HCT116 (cell line): ENCODE data around the gene COL4A1. TPM values are rescaled to one million over a fixed set of nuclear protein-coding genes. Genes with fewer than 3 reads are reported as not detected.

ENCODE experiments used
- ATAC-seq: fragments of 200-7000 bp; cut with Tn5 transposase; 2 replicates; pipeline ENCODE4 v1.9.1; 2020; ENCODE audit warnings: mild to moderate bottlenecking, moderate library complexity
- BruUV-seq: library from RNA; stranded (reverse); fragments of 400-500 nt; replicated peaks from 2 replicates; lab custom pipeline; 2021; lab: Mats Ljungman, UMichigan
- CTCF ChIA-PET: fragments of 300-600 bp; sonication (Branson Sonifier 250); formaldehyde crosslinking; loops from one replicate; lab custom pipeline; 2021; ENCODE audit warnings: antibody characterized with exemption; lab: Charles Lee
- POLR2A ChIA-PET: fragments of 300-600, 350-600 bp; sonication (Branson Sonifier 250); formaldehyde crosslinking; loops from one replicate; lab custom pipeline; 2021; ENCODE audit warnings: antibody characterized with exemption; lab: Charles Lee
- RAD21 ChIA-PET, 2 experiments: fragments of 300-600 bp; sonication (Branson Sonifier 250); formaldehyde crosslinking; loops; one replicate each; lab custom pipeline; 2023; ENCODE audit warnings: low total read pairs in 2 of 2; ENCODE audit not compliant: uncharacterized antibody in 2 of 2, unreplicated experiment in 2 of 2, low non-redundant PET in 1 of 2; lab: Charles Lee
- DNase-seq: peaks from one replicate; pipeline ENCODE4 v3.0.0-alpha.2; 2010; ENCODE audit warnings: low read depth, low spot score
- H2AFZ ChIP-seq: fragments of 200-600 bp; shearing (Covaris generic), sonication (generic); 2 replicates; pipeline ENCODE4 v1.6.1; 2017; ENCODE audit warnings: low read depth, mixed run types, mixed read lengths, antibody characterized with exemption, low read length; ENCODE audit not compliant: poor library complexity, severe bottlenecking
- H3K27ac ChIP-seq: 2 replicates; pipeline ENCODE4 v1.5.1; 2012; ENCODE audit warnings: low read depth, low read length
- H3K27me3 ChIP-seq: fragments of 200-600 bp; sonication (generic); 2 replicates; pipeline ENCODE4 v1.6.1; 2016; ENCODE audit warnings: mixed run types, low read length, mixed read lengths; ENCODE audit not compliant: insufficient read depth
- H3K36me3 ChIP-seq, 2 experiments: fragments of 200-500 bp in 1 of 2; fragments of 200-600 bp in 1 of 2; sonication (Bioruptor generic) in 1 of 2; sonication (generic) in 1 of 2; 2 replicates each; pipeline versions ENCODE4 v1.5.1 to v1.6.1; 2014 to 2016; ENCODE audit warnings: low read length in 2 of 2, inconsistent platforms in 1 of 2, mixed read lengths in 1 of 2, mixed run types in 1 of 2; ENCODE audit not compliant: insufficient read depth in 2 of 2, control insufficient read depth in 1 of 2
- H3K4me1 ChIP-seq, 2 experiments: fragments of 200-600 bp in 1 of 2; sonication (generic) in 1 of 2; 2 replicates each; pipeline versions ENCODE4 v1.5.1 to v1.6.1; 2012 to 2017; ENCODE audit warnings: low read length in 2 of 2, inconsistent platforms in 1 of 2, mild to moderate bottlenecking in 1 of 2, mixed read lengths in 1 of 2, mixed run types in 1 of 2, moderate library complexity in 1 of 2; ENCODE audit not compliant: insufficient read depth in 2 of 2, control insufficient read depth in 1 of 2
- H3K4me2 ChIP-seq: fragments of 200-600 bp; sonication (generic); 2 replicates; pipeline ENCODE4 v1.6.1; 2017; ENCODE audit warnings: mixed run types, low read length, mixed read lengths
- H3K4me3 ChIP-seq, 2 experiments: fragments of 200-600 bp in 1 of 2; sonication (generic) in 1 of 2; replicated peaks in 1 of 2; 2 replicates each; pipeline ENCODE4 v1.5.1; 2011 to 2016; ENCODE audit warnings: low read length in 2 of 2, control low read depth in 1 of 2, low read depth in 1 of 2, mild to moderate bottlenecking in 1 of 2, mixed read lengths in 1 of 2, mixed run types in 1 of 2
- H3K79me2 ChIP-seq: fragments of 200-600 bp; sonication (generic); 2 replicates; pipeline ENCODE4 v1.6.1; 2017; ENCODE audit warnings: mild to moderate bottlenecking, mixed run types, low read length, moderate library complexity, mixed read lengths; ENCODE audit not compliant: insufficient read depth
- H3K9ac ChIP-seq: fragments of 200-600 bp; sonication (generic); 2 replicates; pipeline ENCODE4 v1.6.1; 2016; ENCODE audit warnings: low read length, mixed read lengths
- H3K9me2 ChIP-seq: fragments of 200-600 bp; sonication (generic), shearing (Covaris generic); 2 replicates; pipeline ENCODE4 v1.6.1; 2017; ENCODE audit warnings: mixed run types, mild to moderate bottlenecking, moderate library complexity; ENCODE audit not compliant: insufficient read depth
- H3K9me3 ChIP-seq, 2 experiments: fragments of 200-500 bp in 1 of 2; fragments of 200-600 bp in 1 of 2; sonication (Bioruptor generic) in 1 of 2; sonication (generic) in 1 of 2; 2 replicates each; pipeline ENCODE4 v1.6.1; 2014 to 2017; ENCODE audit warnings: low read length in 2 of 2, mixed read lengths in 2 of 2, inconsistent platforms in 1 of 2, low read depth in 1 of 2, mild to moderate bottlenecking in 1 of 2, mixed run types in 1 of 2, moderate library complexity in 1 of 2; ENCODE audit not compliant: control insufficient read depth in 1 of 2, insufficient read depth in 1 of 2
- H4K20me1 ChIP-seq: fragments of 200-600 bp; sonication (generic), shearing (Covaris generic); 2 replicates; pipeline ENCODE4 v1.6.1; 2017; ENCODE audit warnings: mixed run types, mild to moderate bottlenecking, moderate library complexity; ENCODE audit not compliant: insufficient read depth
- CBX3 ChIP-seq: IDR thresholded peaks from 2 replicates; pipeline ENCODE4 v1.6.1; 2012; ENCODE audit warnings: low read depth
- CTCF ChIP-seq, 3 experiments: fragments of 200-600 bp in 1 of 3; sonication (generic) in 1 of 3; IDR thresholded peaks in 2 of 3; conservative IDR thresholded peaks in 1 of 3; 2 replicates each; pipeline ENCODE4 v1.5.1; 2012 to 2017; ENCODE audit warnings: low read depth in 2 of 3, low read length in 2 of 3, antibody characterized with exemption in 1 of 3, borderline replicate concordance in 1 of 3, control low read depth in 1 of 3, mild to moderate bottlenecking in 1 of 3, mixed read lengths in 1 of 3, mixed run types in 1 of 3, moderate library complexity in 1 of 3; ENCODE audit not compliant: insufficient read depth in 1 of 3
- EGR1 ChIP-seq: IDR thresholded peaks from 2 replicates; pipeline ENCODE4 v1.6.1; 2012; ENCODE audit warnings: low read depth
- ELF1 ChIP-seq: IDR thresholded peaks from 2 replicates; pipeline ENCODE4 v1.6.1; 2012; ENCODE audit warnings: low read depth, borderline replicate concordance
- EZH2 ChIP-seq: fragments of 200-600 bp; sonication (generic); IDR thresholded peaks from 2 replicates; pipeline ENCODE4 v1.6.1; 2017; ENCODE audit warnings: antibody characterized with exemption, mixed run types
- POLR2A ChIP-seq: IDR thresholded peaks from 2 replicates; pipeline ENCODE4 v1.7.0; 2011; ENCODE audit warnings: borderline replicate concordance; ENCODE audit not compliant: insufficient read depth, insufficient read length; ENCODE audit errors: extremely low read depth
- RAD21 ChIP-seq: IDR thresholded peaks from 2 replicates; pipeline ENCODE4 v1.6.1; 2012; ENCODE audit warnings: low read depth, mild to moderate bottlenecking
- SP1 ChIP-seq: IDR thresholded peaks from 2 replicates; pipeline ENCODE4 v1.6.1; 2012; ENCODE audit warnings: low read depth
- SRF ChIP-seq: IDR thresholded peaks from 2 replicates; pipeline ENCODE4 v1.6.1; 2012; ENCODE audit warnings: low read depth
- YY1 ChIP-seq: IDR thresholded peaks from 2 replicates; pipeline ENCODE4 v1.6.1; 2011; ENCODE audit warnings: low read length, low read depth, moderate library complexity, mild to moderate bottlenecking; ENCODE audit not compliant: insufficient replicate concordance; ENCODE audit errors: extremely low read depth
- ZBTB33 ChIP-seq: IDR thresholded peaks from 2 replicates; pipeline ENCODE4 v1.6.1; 2011; ENCODE audit warnings: mild to moderate bottlenecking, low read length, moderate library complexity; ENCODE audit not compliant: insufficient replicate concordance; ENCODE audit errors: extremely low read depth
- ZFX ChIP-seq: fragments of 450-650 bp; IDR thresholded peaks from 2 replicates; pipeline ENCODE4 v1.6.1; 2017
- ZNF274 ChIP-seq: fragments of 200-500 bp; sonication (Bioruptor generic); IDR thresholded peaks from 2 replicates; pipeline ENCODE4 v1.6.1; 2014; ENCODE audit warnings: mild to moderate bottlenecking, low read depth, low read length, inconsistent platforms
- intact Hi-C: fragments of 100-400 bp; cut with micrococcal nuclease; formaldehyde crosslinking; loops from 2 replicates; pipeline ENCODE4 v1.10.0; 2022
- total RNA-seq: library from RNA; stranded (reverse); gene quantifications from one replicate; pipeline ENCODE4 v1.2.1, GENCODE V29; 2021; ENCODE audit not compliant: unreplicated experiment
- TF ChIP-seq, protein P1 (sequence below): IDR thresholded peaks from 2 replicates; pipeline ENCODE4 v1.6.1; 2012

Gene COL4A1
- total RNA-seq, 1 experiment from 2014 or later = 0.57 TPM

DNA sequence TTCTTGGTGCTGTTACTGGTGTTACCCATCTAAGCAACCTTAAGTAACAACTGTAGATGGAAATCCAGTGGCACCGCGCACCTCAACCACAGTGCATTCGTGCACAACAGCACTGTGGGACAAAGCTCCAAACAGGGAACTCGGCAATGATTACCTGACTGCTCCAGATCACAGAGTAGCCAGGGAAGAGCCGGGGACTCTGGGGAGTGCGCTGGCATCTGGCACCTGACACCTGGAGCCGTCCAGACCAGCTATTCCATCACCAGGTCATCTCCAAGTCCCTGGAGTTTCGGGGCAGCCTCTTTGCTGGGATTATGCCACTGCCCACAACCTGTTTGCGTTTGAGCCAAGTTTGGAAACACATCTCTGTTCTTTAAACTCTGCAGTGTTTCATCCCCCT is 62.0 kb downstream of the COL4A1 start:
- POLR2A ChIA-PET = no interaction called here

More for the DNA sequence above, 62.0 kb downstream of the COL4A1 start:
- TF ChIP-seq SP1 = no peak
- TF ChIP-seq, protein P1, sequence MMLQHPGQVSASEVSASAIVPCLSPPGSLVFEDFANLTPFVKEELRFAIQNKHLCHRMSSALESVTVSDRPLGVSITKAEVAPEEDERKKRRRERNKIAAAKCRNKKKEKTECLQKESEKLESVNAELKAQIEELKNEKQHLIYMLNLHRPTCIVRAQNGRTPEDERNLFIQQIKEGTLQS = no peak
- no peak for TF ChIP-seq RAD21
- no peak for TF ChIP-seq CBX3
- TF ChIP-seq CTCF (IDR thresholded peaks at IDR 0.05 in 2 of 3, conservative IDR thresholded peaks at IDR 0.05 in 1 of 3; ENCODE audit: borderline replicate concordance in 1 of 3, insufficient read depth in 1 of 3, low read depth in 2 of 3, low read length in 2 of 3) = no peak
- TF ChIP-seq ZNF274 = no peak
- TF ChIP-seq EZH2 = no peak
- TF ChIP-seq SRF = no peak
- no peak for TF ChIP-seq ZBTB33
- TF ChIP-seq POLR2A = no peak
- no peak for TF ChIP-seq ELF1
- TF ChIP-seq EGR1 = no peak
- no peak for TF ChIP-seq ZFX
- TF ChIP-seq YY1 = no peak
- no peak overlapping the region for H3K27ac ChIP-seq
- H3K9me3 ChIP-seq = no peaks in the 10 kb centered on the region
- BruUV-seq = no TSS peak
- H3K36me3 ChIP-seq = no peaks in the 10 kb centered on the region
- H3K4me2 ChIP-seq = no peak overlapping the region
- no peaks in the 10 kb centered on the region for H3K9me2 ChIP-seq
- DNase-seq (no peak), ATAC-seq (no peak)
- RAD21 ChIA-PET = no interaction called here
- no peaks in the 10 kb centered on the region for H3K4me1 ChIP-seq
- intact Hi-C loops = no loop called here
- CTCF ChIA-PET = no interaction called here
- H3K4me3 ChIP-seq = no peak overlapping the region
- no peaks in the 10 kb centered on the region for H3K27me3 ChIP-seq
- no peaks in the 10 kb centered on the region for H3K79me2 ChIP-seq
- no peak overlapping the region for H2AFZ ChIP-seq
- H4K20me1 ChIP-seq = no peaks in the 10 kb centered on the region
- no peak overlapping the region for H3K9ac ChIP-seq
